Breast epithelium (tissue), 4 donors: ENCODE results near the gene TAP1. TPM values are rescaled to one million over a fixed set of nuclear protein-coding genes. Genes with fewer than 3 reads are reported as not detected.

Experiments used
- DNase-seq, 2 donors: peaks; one replicate each; pipeline ENCODE4 v3.0.0-alpha.2; 2019; ENCODE audit warnings: low spot score in 2 of 2
- H3K27ac ChIP-seq, 2 donors: fragments of 200-600 bp; sonication (generic) in 1 of 2; one replicate each; pipeline ENCODE4 v1.5.1; 2016 to 2019; ENCODE audit warnings: mild to moderate bottlenecking in 1 of 2
- H3K27me3 ChIP-seq, 2 donors: fragments of 200-600 bp; sonication (generic) in 1 of 2; one replicate each; pipeline versions ENCODE4 v1.5.1 to v1.6.0; 2017 to 2019; ENCODE audit warnings: control low read depth in 1 of 2, mild to moderate bottlenecking in 1 of 2
- H3K36me3 ChIP-seq: fragments of 200-600 bp; one replicate; pipeline ENCODE4 v1.5.1; 2019
- H3K4me1 ChIP-seq, 2 donors: fragments of 200-600 bp; sonication (generic); one replicate each; pipeline ENCODE4 v1.5.1; 2016 to 2019; ENCODE audit warnings: control low read depth in 1 of 2
- H3K4me3 ChIP-seq, 3 donors: fragments of 200-600 bp; sonication (generic); 1 replicate in 2 of 3; 2 replicates in 1 of 3; pipeline ENCODE4 v1.5.1; 2016 to 2019; ENCODE audit warnings: mild to moderate bottlenecking in 3 of 3, moderate library complexity in 2 of 3
- H3K9me3 ChIP-seq, 2 donors: fragments of 200-600 bp; sonication (generic) in 1 of 2; one replicate each; pipeline ENCODE4 v1.5.1; 2016 to 2019; ENCODE audit warnings: control low read depth in 1 of 2
- CTCF ChIP-seq, 3 donors: fragments of 450-650 bp; IDR thresholded peaks; one replicate each; pipeline ENCODE4 v1.5.1; 2016 to 2017; ENCODE audit warnings: antibody characterized with exemption in 3 of 3, mild to moderate bottlenecking in 3 of 3, moderate library complexity in 3 of 3
- POLR2A ChIP-seq: fragments of 450-650 bp; IDR thresholded peaks from one replicate; pipeline ENCODE4 v1.6.1; 2016; ENCODE audit warnings: antibody characterized with exemption, mild to moderate bottlenecking, moderate library complexity
- POLR2AphosphoS5 ChIP-seq, 3 donors: sonication (generic); formaldehyde crosslinking; IDR thresholded peaks; one replicate each; pipeline ENCODE4 v1.6.1; 2017; ENCODE audit warnings: antibody characterized with exemption in 3 of 3
- intact Hi-C: fragments of 100-400 bp; cut with DNase I; formaldehyde crosslinking; loops from one replicate; pipeline ENCODE4 v1.15.1; 2023; ENCODE audit warnings: low total_unique reads
- total RNA-seq, 3 donors: library from RNA; depleted of rRNA; stranded (reverse); fragments of >200 nt; gene quantifications; one replicate each; pipeline ENCODE4 v1.1.0, GENCODE V29; 2016

TAP1 gene
- total RNA-seq, 3 donors from 2014 or later = 24.2 to 40.6 (median 28.7) TPM

GRCh38 chr6:32852844-32853540 is 512 bp downstream of the TAP1 start:
- H3K36me3 ChIP-seq = no peaks in the 10 kb centered on the region
- peak overlapping the region; percentile 96 to 100 for H3K27ac ChIP-seq
- H3K27me3 ChIP-seq = no peaks in the 10 kb centered on the region
- H3K4me1 ChIP-seq = no peaks in the 10 kb centered on the region
- TF ChIP-seq POLR2A (no peak), CTCF (IDR thresholded peaks at IDR 0.05) (no peak)
- H3K9me3 ChIP-seq = no peaks in the 10 kb centered on the region
- intact Hi-C loops = loop anchor here (1.0 kb wide), 1 partner anchor 25 kb away; no protein-coding TSS in a partner anchor
- H3K4me3 ChIP-seq = peak overlapping the region; percentile 76 to 99 (median 91)
- DNase-seq = peak in 1 of 2 donors; percentile 49

- TF ChIP-seq POLR2AphosphoS5 (IDR thresholded peaks at IDR 0.05) (no peak), POLR2A (no peak)
- intact Hi-C loops = loop anchor here (1.0 kb wide), 1 partner anchor 24 kb away; no protein-coding TSS in a partner anchor
- Histone ChIP-seq H3K9me3 (no peaks in the 10 kb centered on the region), H3K36me3 (no peaks in the 10 kb centered on the region), H3K4me1 (no peaks in the 10 kb centered on the region), H3K27me3 (no peaks in the 10 kb centered on the region), H3K27ac (peak overlapping the region; percentile 96 to 100), H3K4me3 (peak overlapping the region; percentile 76 to 99 (median 91))
- no peak for DNase-seq
Measured at GRCh38 chr6:32852018-32852843, 1.3 kb downstream of the TAP1 start.

DNA sequence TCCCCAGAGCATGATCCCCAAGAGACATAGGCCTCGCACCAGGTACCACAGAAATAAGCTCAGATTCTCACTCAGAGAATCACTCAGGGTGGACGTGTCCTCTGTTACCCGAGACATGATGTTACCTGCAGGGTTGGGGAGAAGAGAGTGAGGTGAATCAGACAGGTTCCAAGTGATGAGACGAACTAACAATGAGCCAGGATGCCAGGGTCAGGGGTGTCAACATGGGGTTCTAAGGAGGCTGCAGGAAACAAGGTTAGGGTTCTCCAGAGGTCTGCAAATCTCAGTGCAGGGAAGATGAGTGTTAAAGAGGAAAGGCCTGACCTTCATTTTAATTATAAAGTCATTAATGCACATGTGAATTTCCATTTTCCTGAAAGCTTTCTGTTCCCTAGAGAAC is 2.5 kb downstream of the TAP1 start:
- Histone ChIP-seq H3K9me3 (no peaks in the 10 kb centered on the region), H3K4me1 (no peaks in the 10 kb centered on the region), H3K4me3 (no peak overlapping the region), H3K27me3 (no peaks in the 10 kb centered on the region), H3K27ac (no peak overlapping the region), H3K36me3 (peaks cover 4% of the 10 kb centered on the region)
- TF ChIP-seq POLR2A (no peak), POLR2AphosphoS5 (IDR thresholded peaks at IDR 0.05) (no peak), CTCF (IDR thresholded peaks at IDR 0.05) (no peak)
- DNase-seq = no peak
- intact Hi-C loops = no loop called here

GRCh38 chr6:32849126-32849525 is 4.4 kb downstream of the TAP1 start:
- TF ChIP-seq POLR2AphosphoS5 (IDR thresholded peaks at IDR 0.05) (no peak), POLR2A (no peak), CTCF (IDR thresholded peaks at IDR 0.05) (no peak)
- intact Hi-C loops = no loop called here
- no peak overlapping the region for H3K4me3 ChIP-seq
- H3K27me3 ChIP-seq = no peaks in the 10 kb centered on the region
- peak in 1 of 2 donors; percentile 2 for DNase-seq
- no peak overlapping the region for H3K27ac ChIP-seq
- H3K36me3 ChIP-seq = peaks cover 4% of the 10 kb centered on the region
- no peaks in the 10 kb centered on the region for H3K4me1 ChIP-seq
- H3K9me3 ChIP-seq = no peaks in the 10 kb centered on the region

GRCh38 chr6:32847795-32848194 is 5.7 kb downstream of the TAP1 start:
- no peaks in the 10 kb centered on the region for H3K9me3 ChIP-seq
- peaks cover 4% of the 10 kb centered on the region for H3K36me3 ChIP-seq
- no peak overlapping the region for H3K27ac ChIP-seq
- peaks cover 0 to 5% of the 10 kb centered on the region in 2 donors for H3K4me1 ChIP-seq
- TF ChIP-seq POLR2AphosphoS5 (IDR thresholded peaks at IDR 0.05) (no peak), CTCF (IDR thresholded peaks at IDR 0.05) (no peak), POLR2A (no peak)
- intact Hi-C loops = no loop called here
- no peaks in the 10 kb centered on the region for H3K27me3 ChIP-seq
- DNase-seq = peak in 1 of 2 donors; percentile 5
- H3K4me3 ChIP-seq = no peak overlapping the region
